OCI-LY7 (cell line): Measurements from ENCODE around the gene REEP5. TPM values are rescaled to one million over a fixed set of nuclear protein-coding genes. Genes with fewer than 3 reads are reported as not detected.

Source experiments
- BruUV-seq: library from RNA; stranded (reverse); fragments of 400-500 nt; replicated peaks from 2 replicates; lab custom pipeline; 2021; lab: Mats Ljungman, UMichigan
- CTCF ChIA-PET: fragments of 300-600 bp; sonication (Branson Sonifier 250); formaldehyde crosslinking; loops from one replicate; lab custom pipeline; 2022; ENCODE audit warnings: antibody characterized with exemption; ENCODE audit not compliant: unreplicated experiment; lab: Charles Lee
- POLR2A ChIA-PET: fragments of 300-600 bp; sonication (Branson Sonifier 250); formaldehyde crosslinking; loops from one replicate; lab custom pipeline; 2022; ENCODE audit warnings: antibody characterized with exemption; lab: Charles Lee
- DNase-seq: peaks from one replicate; pipeline ENCODE4 v3.0.0-alpha.2; 2015; ENCODE audit warnings: low spot score
- H2AFZ ChIP-seq: fragments of 200-600 bp; sonication (generic), shearing (Covaris generic); 2 replicates; pipeline ENCODE4 v1.6.1; 2014; ENCODE audit warnings: mild to moderate bottlenecking, antibody characterized with exemption, low read length, moderate library complexity
- H3K27ac ChIP-seq: fragments of 200-600 bp; sonication (generic); 2 replicates; pipeline ENCODE4 v1.5.1; 2014; ENCODE audit warnings: mixed run types, low read depth, mild to moderate bottlenecking, moderate library complexity, low read length, inconsistent platforms; ENCODE audit not compliant: poor library complexity, severe bottlenecking
- H3K36me3 ChIP-seq: fragments of 200-600 bp; sonication (generic); 2 replicates; pipeline ENCODE4 v1.6.1; 2014; ENCODE audit warnings: mild to moderate bottlenecking, antibody characterized with exemption, low read length, moderate library complexity, mixed read lengths; ENCODE audit not compliant: insufficient read depth
- H3K4me1 ChIP-seq: fragments of 200-600 bp; sonication (generic); 2 replicates; pipeline ENCODE4 v1.5.1; 2014; ENCODE audit warnings: mild to moderate bottlenecking, low read length; ENCODE audit not compliant: insufficient read depth, poor library complexity, severe bottlenecking
- H3K4me2 ChIP-seq: fragments of 200-600 bp; sonication (generic); 2 replicates; pipeline ENCODE4 v1.6.1; 2014; ENCODE audit warnings: mild to moderate bottlenecking, low read length
- H3K4me3 ChIP-seq: fragments of 200-600 bp; sonication (generic); 2 replicates; pipeline ENCODE4 v1.5.1; 2014; ENCODE audit warnings: mild to moderate bottlenecking, low read depth, low read length; ENCODE audit not compliant: poor library complexity, severe bottlenecking
- H3K79me2 ChIP-seq: fragments of 200-600 bp; sonication (generic); 2 replicates; pipeline ENCODE4 v1.6.1; 2016; ENCODE audit warnings: low read depth, mild to moderate bottlenecking, low read length, moderate library complexity, mixed read lengths; ENCODE audit not compliant: insufficient read depth
- H3K9me2 ChIP-seq: fragments of 200-600 bp; sonication (generic); 2 replicates; pipeline ENCODE4 v1.6.1; 2016; ENCODE audit warnings: mild to moderate bottlenecking, low read length, mixed read lengths; ENCODE audit not compliant: insufficient read depth
- H3K9me3 ChIP-seq: fragments of 200-600 bp; sonication (generic); 2 replicates; pipeline ENCODE4 v1.6.1; 2014; ENCODE audit warnings: mild to moderate bottlenecking, mixed run types, low read length, mixed read lengths
- H4K20me1 ChIP-seq: fragments of 200-600 bp; sonication (generic); 2 replicates; pipeline ENCODE4 v1.6.1; 2014; ENCODE audit warnings: mild to moderate bottlenecking, antibody characterized with exemption, low read length, moderate library complexity, mixed read lengths; ENCODE audit not compliant: insufficient read depth
- CTCF ChIP-seq: fragments of 200-600 bp; sonication (generic); conservative IDR thresholded peaks from 2 replicates; pipeline ENCODE4 v1.5.1; 2014; ENCODE audit warnings: mild to moderate bottlenecking, antibody characterized with exemption, low read length, moderate library complexity, mixed read lengths
- EZH2phosphoT487 ChIP-seq: fragments of 200-600 bp; sonication (generic); IDR thresholded peaks from 2 replicates; pipeline ENCODE4 v1.6.1; 2018; ENCODE audit warnings: low read depth, borderline replicate concordance, mild to moderate bottlenecking, mixed run types, antibody characterized with exemption, low read length, moderate library complexity, mixed read lengths
- intact Hi-C: fragments of 100-400 bp; cut with micrococcal nuclease; formaldehyde crosslinking; loops from one replicate; pipeline ENCODE4 v1.10.0; 2022; ENCODE audit not compliant: unreplicated experiment
- total RNA-seq, 2 experiments: library from RNA; depleted of rRNA in 1 of 2; stranded (reverse); fragments of >200 nt in 1 of 2; shearing (Covaris generic) in 1 of 2; gene quantifications; 2 replicates each; pipeline ENCODE4 v1.2.3, GENCODE V29; 2014 to 2022

Gene REEP5
- total RNA-seq, 2 experiments from 2014 or later = 25.5 to 32.0 TPM

DNA sequence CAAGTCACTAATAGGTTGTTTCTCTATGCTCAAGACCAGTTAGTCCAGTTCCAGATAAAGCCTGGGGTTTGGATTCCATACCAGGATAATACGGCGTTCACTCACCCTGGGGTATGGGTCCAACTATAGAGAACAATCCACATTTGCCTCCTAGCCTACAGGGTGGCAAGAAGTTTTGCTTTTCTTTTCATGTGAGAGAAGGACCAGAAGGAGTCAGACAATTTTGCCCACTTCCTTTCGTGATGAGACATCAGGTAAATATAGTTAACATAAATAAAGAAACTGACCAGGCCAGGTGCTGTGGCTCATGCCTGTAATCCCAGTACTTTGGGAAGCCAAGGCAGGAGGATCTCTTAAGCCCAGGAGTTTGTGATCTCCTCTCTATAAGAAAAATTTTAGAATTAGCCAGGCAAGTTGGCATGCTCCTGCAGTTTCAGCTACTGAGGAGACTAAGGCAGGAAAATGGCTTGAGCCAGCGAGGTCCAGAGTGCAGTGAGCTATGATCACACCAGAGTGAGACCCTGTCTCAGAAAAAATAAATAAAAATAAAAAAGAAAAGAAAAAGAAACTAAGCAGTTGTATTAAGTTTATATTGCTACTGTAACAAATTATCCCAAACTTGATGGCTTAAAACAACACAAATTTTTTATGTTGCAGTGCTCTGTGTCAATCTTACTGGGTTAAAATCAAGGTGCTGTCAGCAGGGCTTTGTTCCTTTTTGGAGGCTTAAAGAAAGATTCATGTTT lies 7.5 kb upstream of the REEP5 start:
- Histone ChIP-seq H4K20me1 (no peaks in the 10 kb centered on the region), H3K9me3 (peaks cover 6% of the 10 kb centered on the region; the same call in 1 of the 2 replicates), H3K27ac (peak overlapping the region; percentile 98), H3K4me1 (peaks cover 75% of the 10 kb centered on the region), H3K4me2 (peak overlapping the region; percentile 87), H2AFZ (peak overlapping the region; percentile 65; the same call in 1 of the 2 replicates), H3K79me2 (peaks cover 4% of the 10 kb centered on the region; the same call in 1 of the 2 replicates), H3K4me3 (peak overlapping the region; percentile 63), H3K36me3 (no peaks in the 10 kb centered on the region), H3K9me2 (no peaks in the 10 kb centered on the region)
- TF ChIP-seq CTCF (no peak), EZH2phosphoT487 (no peak)
- CTCF ChIA-PET = no interaction called here
- DNase-seq = peak; percentile 60
- intact Hi-C loops = loop anchor here (10.0 kb wide), 1 partner anchor 135 kb away; no protein-coding TSS in a partner anchor
- POLR2A ChIA-PET = interaction anchor here (0.6 to 1.3 kb wide), 7 partner anchors 11 to 638 kb away, joined by 3 to 6 read pairs (median 3); partner anchors contain the start of gene DCP2
- no TSS peak for BruUV-seq

DNA sequence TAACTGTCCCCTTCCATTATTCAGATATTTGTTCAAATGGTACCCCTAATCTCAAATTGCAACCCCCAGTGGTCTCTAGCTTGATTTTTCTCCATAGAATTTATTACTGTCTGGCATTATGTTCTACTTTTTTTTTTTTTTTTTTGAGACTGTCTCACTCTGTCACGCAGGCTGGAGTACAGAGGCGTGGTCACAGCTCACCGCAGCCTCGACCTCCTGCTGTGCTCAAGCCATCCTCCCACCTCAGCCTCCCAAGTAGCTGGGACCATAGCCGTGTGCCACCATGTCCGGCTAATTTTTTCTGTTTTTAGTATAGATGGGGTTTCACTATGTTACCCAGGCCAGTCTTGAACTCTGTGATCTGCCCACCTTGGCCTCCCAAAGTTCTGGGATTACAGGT lies 2.0 kb upstream of the REEP5 start:
- Histone ChIP-seq H3K4me2 (peak overlapping the region; percentile 91), H3K4me3 (peak overlapping the region; percentile 85)
- no TSS peak for BruUV-seq

More for the DNA sequence above, 2.0 kb upstream of the REEP5 start:
- Histone ChIP-seq H4K20me1 (peaks cover 4% of the 10 kb centered on the region; the same call in 1 of the 2 replicates), H3K9me3 (peaks cover 6% of the 10 kb centered on the region; the same call in 1 of the 2 replicates), H2AFZ (peak overlapping the region; percentile 88; the same call in 1 of the 2 replicates), H3K36me3 (peaks cover 13% of the 10 kb centered on the region), H3K27ac (peak overlapping the region; percentile 92), H3K79me2 (peaks cover 22% of the 10 kb centered on the region; the same call in 1 of the 2 replicates), H3K4me1 (peaks cover 79% of the 10 kb centered on the region), H3K9me2 (no peaks in the 10 kb centered on the region)
- intact Hi-C loops = loop anchor here (1.0 to 10.0 kb wide), 5 partner anchors 40 to 598 kb away; partner anchors contain the start of gene SRP19
- no peak for TF ChIP-seq EZH2phosphoT487
- peak; percentile 29 for DNase-seq
- POLR2A ChIA-PET = interaction anchor here (0.6 to 1.9 kb wide), 15 partner anchors 9 to 1233 kb away, joined by 3 to 12 read pairs (median 4); partner anchors contain the start of genes DCP2 and SRP19
- CTCF ChIA-PET = interaction anchor here (1.0 kb wide), 1 partner anchor 39 kb away, joined by 3 read pairs; no protein-coding TSS in a partner anchor
